Natural killer cell (primary cell): ENCODE data around the gene ENTPD8. TPM values are rescaled to one million over a fixed set of nuclear protein-coding genes. Genes with fewer than 3 reads are reported as not detected.

ENCODE experiments used
- ATAC-seq, 3 donors: fragments of 150-1000 bp in 2 of 3; fragments of 200-7000 bp in 1 of 3; cut with Tn5 transposase; 1 replicate in 1 of 3; 2 replicates in 2 of 3; pipeline ENCODE4 v1.10.0; 2021; ENCODE audit warnings: mild to moderate bottlenecking in 2 of 3, moderate library complexity in 2 of 3
- DNase-seq, 2 donors: peaks; one replicate each; pipeline versions ENCODE4 v3.0.0 to v3.0.0-alpha.2; 2013 to 2021; ENCODE audit warnings: mixed read lengths in 1 of 2
- H3K27ac ChIP-seq: one replicate; pipeline ENCODE4 v1.5.1; 2013; ENCODE audit warnings: mild to moderate bottlenecking, low read length
- H3K27me3 ChIP-seq: one replicate; pipeline ENCODE4 v1.6.1; 2013; ENCODE audit warnings: low read length; ENCODE audit not compliant: control insufficient read depth, insufficient read depth
- H3K36me3 ChIP-seq: one replicate; pipeline ENCODE4 v1.6.1; 2013; ENCODE audit warnings: low read length; ENCODE audit not compliant: control insufficient read depth, insufficient read depth
- H3K4me1 ChIP-seq: one replicate; pipeline ENCODE4 v1.6.1; 2013; ENCODE audit warnings: low read length; ENCODE audit not compliant: control insufficient read depth, insufficient read depth
- H3K4me3 ChIP-seq: one replicate; pipeline ENCODE4 v1.5.1; 2013; ENCODE audit warnings: low read length
- H3K9me3 ChIP-seq: one replicate; pipeline ENCODE4 v1.6.1; 2013; ENCODE audit warnings: low read length; ENCODE audit not compliant: control insufficient read depth, insufficient read depth
- H3K27ac Mint-ChIP-seq, 2 donors: one replicate each; pipeline ENCODE4 v1.8.0; 2022; ENCODE audit warnings: mild to moderate bottlenecking in 2 of 2, mixed read lengths in 2 of 2, moderate library complexity in 1 of 2
- H3K27me3 Mint-ChIP-seq, 2 donors: one replicate each; pipeline ENCODE4 v1.8.0; 2022; ENCODE audit warnings: low read depth in 2 of 2, mixed read lengths in 2 of 2
- H3K36me3 Mint-ChIP-seq: one replicate; pipeline ENCODE4 v1.8.0; 2022; ENCODE audit warnings: mixed read lengths
- H3K4me1 Mint-ChIP-seq, 2 donors: one replicate each; pipeline ENCODE4 v1.8.0; 2022; ENCODE audit warnings: mixed read lengths in 2 of 2
- H3K4me3 Mint-ChIP-seq: one replicate; pipeline ENCODE4 v1.8.0; 2022; ENCODE audit warnings: mild to moderate bottlenecking, moderate library complexity, mixed read lengths
- H3K9me3 Mint-ChIP-seq, 2 donors: one replicate each; pipeline ENCODE4 v1.8.0; 2022; ENCODE audit warnings: mixed read lengths in 2 of 2
- CTCF ChIP-seq: fragments of 200-600 bp; IDR thresholded peaks from one replicate; pipeline ENCODE4 v1.8.0; 2022; ENCODE audit warnings: antibody characterized with exemption
- WGBS: methylation state at CpG from one replicate; pipeline ENCODE4 v1.1.7; 2013; ENCODE audit warnings: missing lambda C conversion rate; ENCODE audit not compliant: insufficient coverage; 5-methylcytosine and 5-hydroxymethylcytosine counted together
- intact Hi-C: fragments of 100-400 bp; cut with micrococcal nuclease; formaldehyde crosslinking; loops from one replicate; pipeline ENCODE4 v1.14.2; 2022
- total RNA-seq, 4 donors: library from RNA; stranded (reverse); fragments of 120-200 nt in 1 of 4; gene quantifications; one replicate each; pipeline versions ENCODE4 v1.2.3 to v1.2.4, GENCODE V29; 2013 to 2022

Gene ENTPD8
- total RNA-seq, 3 donors from 2014 or later (not counting 1 experiment from before 2014, with no cell fraction given), result not detected

GRCh38 chr9:137429974-137430722 is 11.0 kb downstream of the ENTPD8 start:
- ATAC-seq, result no peak
- no peaks in the 10 kb centered on the region for H3K36me3 Mint-ChIP-seq

GRCh38 chr9:137429546-137429890 is 11.6 kb downstream of the ENTPD8 start:
- H3K36me3 ChIP-seq, result no peaks in the 10 kb centered on the region
- Mint-ChIP-seq H3K27ac (no peak overlapping the region), H3K27me3 (no peaks in the 10 kb centered on the region), H3K4me1 (peaks cover 0 to 4% of the 10 kb centered on the region in 2 donors), H3K9me3 (no peaks in the 10 kb centered on the region), H3K36me3 (no peaks in the 10 kb centered on the region), H3K4me3 (no peak overlapping the region)
- H3K27ac ChIP-seq, result no peak overlapping the region
- no peak overlapping the region for H3K4me3 ChIP-seq
- H3K27me3 ChIP-seq, result no peaks in the 10 kb centered on the region
- WGBS, result 79% methylated on average over 13 of the region's 14 CpGs
- H3K9me3 ChIP-seq, result no peaks in the 10 kb centered on the region
- DNase-seq, result no peak
- H3K4me1 ChIP-seq, result peaks cover 22% of the 10 kb centered on the region
- intact Hi-C loops, result no loop called here
- no peak for TF ChIP-seq CTCF
- no peak for ATAC-seq

More at GRCh38 chr9:137429974-137430722, 11.0 kb downstream of the ENTPD8 start:
- no peaks in the 10 kb centered on the region for H3K27me3 ChIP-seq
- intact Hi-C loops, result no loop called here
- Mint-ChIP-seq H3K27ac (no peak overlapping the region), H3K27me3 (no peaks in the 10 kb centered on the region), H3K4me3 (no peak overlapping the region), H3K4me1 (no peaks in the 10 kb centered on the region), H3K9me3 (no peaks in the 10 kb centered on the region)
- no peaks in the 10 kb centered on the region for H3K36me3 ChIP-seq
- WGBS, result 74% methylated on average over 34 of the region's 34 CpGs
- TF ChIP-seq CTCF, result no peak
- no peaks in the 10 kb centered on the region for H3K9me3 ChIP-seq
- H3K4me1 ChIP-seq, result peaks cover 28% of the 10 kb centered on the region
- no peak overlapping the region for H3K27ac ChIP-seq
- no peak for DNase-seq
- no peak overlapping the region for H3K4me3 ChIP-seq

- no peak for DNase-seq
- no peaks in the 10 kb centered on the region for H3K27me3 Mint-ChIP-seq
- no peak for TF ChIP-seq CTCF
- Histone ChIP-seq H3K36me3 (no peaks in the 10 kb centered on the region), H3K4me1 (peaks cover 21% of the 10 kb centered on the region), H3K9me3 (no peaks in the 10 kb centered on the region), H3K27ac (no peak overlapping the region), H3K27me3 (no peaks in the 10 kb centered on the region), H3K4me3 (no peak overlapping the region)
- no peak overlapping the region for H3K4me3 Mint-ChIP-seq
- ATAC-seq, result no peak
- intact Hi-C loops, result no loop called here
- H3K9me3 Mint-ChIP-seq, result no peaks in the 10 kb centered on the region
- H3K36me3 Mint-ChIP-seq, result no peaks in the 10 kb centered on the region
- H3K27ac Mint-ChIP-seq, result no peak overlapping the region
- peaks cover 0 to 5% of the 10 kb centered on the region in 2 donors for H3K4me1 Mint-ChIP-seq
- WGBS, result 74% methylated on average over 27 of the region's 27 CpGs
Measured at GRCh38 chr9:137428841-137429545, 12.2 kb downstream of the ENTPD8 start.
